Caco-2 (cell line): ENCODE data around the gene FXYD2. TPM values are rescaled to one million over a fixed set of nuclear protein-coding genes. Genes with fewer than 3 reads are reported as not detected.

Source experiments
- BruUV-seq: library from RNA; stranded (reverse); fragments of 400-500 nt; replicated peaks from 2 replicates; lab custom pipeline; 2021; lab: Mats Ljungman, UMichigan
- CTCF ChIA-PET: fragments of 300-600 bp; sonication (Branson Sonifier 250); formaldehyde crosslinking; loops from one replicate; lab custom pipeline; 2022; ENCODE audit warnings: antibody characterized with exemption; lab: Charles Lee
- POLR2A ChIA-PET: fragments of 300-600 bp; sonication (Branson Sonifier 250); formaldehyde crosslinking; loops from one replicate; lab custom pipeline; 2022; ENCODE audit warnings: antibody characterized with exemption; lab: Charles Lee
- DNase-seq, 2 experiments: peaks; one replicate each; pipeline versions ENCODE4 v3.0.0 to v3.0.0-alpha.2; 2020 to 2022
- H3K27me3 ChIP-seq: replicated peaks from 2 replicates; pipeline ENCODE4 v1.6.0; 2011; ENCODE audit warnings: low read length; ENCODE audit not compliant: control insufficient read depth, insufficient read depth
- H3K36me3 ChIP-seq: 2 replicates; pipeline ENCODE4 v1.5.1; 2011; ENCODE audit warnings: low read length; ENCODE audit not compliant: control insufficient read depth, insufficient read depth
- H3K4me1 ChIP-seq: fragments of 250-450 bp; sonication (Bioruptor Pico); 2 replicates; pipeline ENCODE4 v1.5.1; 2020; ENCODE audit warnings: mild to moderate bottlenecking
- H3K4me3 ChIP-seq: 2 replicates; pipeline ENCODE4 v1.5.1; 2011; ENCODE audit warnings: low read depth, mild to moderate bottlenecking, control low read depth, low read length
- H3K9me3 ChIP-seq: fragments of 250-450 bp; sonication (Bioruptor Pico); 2 replicates; pipeline ENCODE4 v1.5.1; 2020; ENCODE audit warnings: mild to moderate bottlenecking, moderate library complexity
- H3K27ac Mint-ChIP-seq: one replicate; pipeline ENCODE4 v1.8.0; 2022; ENCODE audit warnings: mixed read lengths; ENCODE audit not compliant: unreplicated experiment
- H3K27me3 Mint-ChIP-seq: one replicate; pipeline ENCODE4 v1.8.0; 2022; ENCODE audit warnings: mixed read lengths; ENCODE audit not compliant: insufficient read depth, unreplicated experiment
- H3K36me3 Mint-ChIP-seq: one replicate; pipeline ENCODE4 v1.8.0; 2022; ENCODE audit warnings: mild to moderate bottlenecking, mixed read lengths; ENCODE audit not compliant: insufficient read depth, unreplicated experiment
- H3K4me1 Mint-ChIP-seq: one replicate; pipeline ENCODE4 v1.8.0; 2022; ENCODE audit warnings: low read depth, mixed read lengths; ENCODE audit not compliant: unreplicated experiment
- H3K4me3 Mint-ChIP-seq: one replicate; pipeline ENCODE4 v1.8.0; 2022; ENCODE audit warnings: mild to moderate bottlenecking, moderate library complexity, mixed read lengths; ENCODE audit not compliant: unreplicated experiment
- H3K9me3 Mint-ChIP-seq: one replicate; pipeline ENCODE4 v1.8.0; 2022; ENCODE audit warnings: mixed read lengths; ENCODE audit not compliant: unreplicated experiment
- intact Hi-C: fragments of 100-400 bp; cut with micrococcal nuclease; formaldehyde crosslinking; loops from one replicate; pipeline ENCODE4 v1.10.0; 2022; ENCODE audit not compliant: unreplicated experiment
- total RNA-seq: library from RNA; stranded (reverse); gene quantifications from 2 replicates; pipeline ENCODE4 v1.2.3, GENCODE V29; 2022
- TF ChIP-seq, protein P1 (sequence below), 2 experiments: fragments of 200-600 bp in 1 of 2; IDR thresholded peaks; 1 replicate in 1 of 2; 2 replicates in 1 of 2; pipeline versions ENCODE4 v1.5.1 to v1.8.0; 2011 to 2022; ENCODE audit warnings: antibody characterized with exemption in 1 of 2, control low read depth in 1 of 2, inconsistent platforms in 1 of 2, low read depth in 1 of 2, low read length in 1 of 2, mild to moderate bottlenecking in 1 of 2, moderate library complexity in 1 of 2; ENCODE audit not compliant: insufficient read depth in 1 of 2, severe bottlenecking in 1 of 2, unreplicated experiment in 1 of 2

Gene FXYD2
- total RNA-seq, 1 experiment from 2014 or later, result 0.48 TPM

DNA sequence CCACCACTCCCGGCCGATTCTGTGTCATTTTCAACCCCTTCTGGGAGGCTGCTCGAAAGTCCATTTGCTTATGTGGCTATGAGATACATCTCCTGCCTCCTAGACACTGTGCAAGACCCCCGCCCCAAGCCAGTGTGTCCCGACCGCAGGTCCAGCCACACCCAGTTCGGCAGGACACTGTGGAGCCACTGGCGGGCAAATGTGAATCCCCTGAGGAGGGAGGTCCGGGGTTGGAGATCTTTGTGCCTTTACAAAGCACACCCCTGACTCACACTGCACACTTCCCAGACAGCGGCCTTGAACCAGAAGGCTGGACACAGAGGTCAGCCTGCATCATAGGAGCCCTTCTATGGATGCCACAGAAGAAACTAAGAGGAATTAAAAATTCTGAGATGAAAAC lies 34.5 kb upstream of the FXYD2 start:
- H3K27me3 Mint-ChIP-seq, result peaks cover 26% of the 10 kb centered on the region
- Histone ChIP-seq H3K9me3 (no peaks in the 10 kb centered on the region; the same call in 1 of the 2 replicates), H3K4me3 (no peak overlapping the region), H3K4me1 (no peaks in the 10 kb centered on the region), H3K36me3 (no peaks in the 10 kb centered on the region), H3K27me3 (peaks cover 5% of the 10 kb centered on the region; the same call in 1 of the 2 replicates)
- TF ChIP-seq, protein P1, sequence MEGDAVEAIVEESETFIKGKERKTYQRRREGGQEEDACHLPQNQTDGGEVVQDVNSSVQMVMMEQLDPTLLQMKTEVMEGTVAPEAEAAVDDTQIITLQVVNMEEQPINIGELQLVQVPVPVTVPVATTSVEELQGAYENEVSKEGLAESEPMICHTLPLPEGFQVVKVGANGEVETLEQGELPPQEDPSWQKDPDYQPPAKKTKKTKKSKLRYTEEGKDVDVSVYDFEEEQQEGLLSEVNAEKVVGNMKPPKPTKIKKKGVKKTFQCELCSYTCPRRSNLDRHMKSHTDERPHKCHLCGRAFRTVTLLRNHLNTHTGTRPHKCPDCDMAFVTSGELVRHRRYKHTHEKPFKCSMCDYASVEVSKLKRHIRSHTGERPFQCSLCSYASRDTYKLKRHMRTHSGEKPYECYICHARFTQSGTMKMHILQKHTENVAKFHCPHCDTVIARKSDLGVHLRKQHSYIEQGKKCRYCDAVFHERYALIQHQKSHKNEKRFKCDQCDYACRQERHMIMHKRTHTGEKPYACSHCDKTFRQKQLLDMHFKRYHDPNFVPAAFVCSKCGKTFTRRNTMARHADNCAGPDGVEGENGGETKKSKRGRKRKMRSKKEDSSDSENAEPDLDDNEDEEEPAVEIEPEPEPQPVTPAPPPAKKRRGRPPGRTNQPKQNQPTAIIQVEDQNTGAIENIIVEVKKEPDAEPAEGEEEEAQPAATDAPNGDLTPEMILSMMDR (IDR thresholded peaks at IDR 0.05; ENCODE audit: insufficient read depth in 1 of 2, low read depth in 1 of 2, low read length in 1 of 2, severe bottlenecking in 1 of 2, unreplicated experiment in 1 of 2), result no peak
- BruUV-seq, result no TSS peak
- H3K27ac Mint-ChIP-seq, result no peak overlapping the region
- ChIA-PET POLR2A (no interaction called here), CTCF (interaction anchor here (1.0 kb wide), 1 partner anchor 40 kb away, joined by 4 read pairs; no protein-coding TSS in a partner anchor)
- no peak overlapping the region for H3K4me3 Mint-ChIP-seq
- H3K36me3 Mint-ChIP-seq, result no peaks in the 10 kb centered on the region
- H3K4me1 Mint-ChIP-seq, result no peaks in the 10 kb centered on the region
- no peak for DNase-seq
- no peaks in the 10 kb centered on the region for H3K9me3 Mint-ChIP-seq
- intact Hi-C loops, result no loop called here

GRCh38 chr11:117857734-117858414 lies 33.3 kb upstream of the FXYD2 start:
- no TSS peak for BruUV-seq
- H3K4me1 ChIP-seq, result no peaks in the 10 kb centered on the region
- H3K27me3 ChIP-seq, result peaks cover 5% of the 10 kb centered on the region; the same call in 1 of the 2 replicates
- no peaks in the 10 kb centered on the region for H3K4me1 Mint-ChIP-seq
- H3K9me3 ChIP-seq, result peaks cover 5% of the 10 kb centered on the region; the same call in 1 of the 2 replicates
- POLR2A ChIA-PET, result no interaction called here
- no peak overlapping the region for H3K27ac Mint-ChIP-seq
- H3K4me3 Mint-ChIP-seq, result no peak overlapping the region
- no peaks in the 10 kb centered on the region for H3K36me3 Mint-ChIP-seq
- H3K36me3 ChIP-seq, result no peaks in the 10 kb centered on the region
- no peak overlapping the region for H3K4me3 ChIP-seq
- peaks cover 28% of the 10 kb centered on the region for H3K27me3 Mint-ChIP-seq
- CTCF ChIA-PET, result no interaction called here
- TF ChIP-seq, protein P1 (IDR thresholded peaks at IDR 0.05; ENCODE audit: insufficient read depth in 1 of 2, low read depth in 1 of 2, low read length in 1 of 2, severe bottlenecking in 1 of 2, unreplicated experiment in 1 of 2), result no peak
- intact Hi-C loops, result no loop called here
- no peak for DNase-seq
- H3K9me3 Mint-ChIP-seq, result peaks cover 3% of the 10 kb centered on the region

DNA sequence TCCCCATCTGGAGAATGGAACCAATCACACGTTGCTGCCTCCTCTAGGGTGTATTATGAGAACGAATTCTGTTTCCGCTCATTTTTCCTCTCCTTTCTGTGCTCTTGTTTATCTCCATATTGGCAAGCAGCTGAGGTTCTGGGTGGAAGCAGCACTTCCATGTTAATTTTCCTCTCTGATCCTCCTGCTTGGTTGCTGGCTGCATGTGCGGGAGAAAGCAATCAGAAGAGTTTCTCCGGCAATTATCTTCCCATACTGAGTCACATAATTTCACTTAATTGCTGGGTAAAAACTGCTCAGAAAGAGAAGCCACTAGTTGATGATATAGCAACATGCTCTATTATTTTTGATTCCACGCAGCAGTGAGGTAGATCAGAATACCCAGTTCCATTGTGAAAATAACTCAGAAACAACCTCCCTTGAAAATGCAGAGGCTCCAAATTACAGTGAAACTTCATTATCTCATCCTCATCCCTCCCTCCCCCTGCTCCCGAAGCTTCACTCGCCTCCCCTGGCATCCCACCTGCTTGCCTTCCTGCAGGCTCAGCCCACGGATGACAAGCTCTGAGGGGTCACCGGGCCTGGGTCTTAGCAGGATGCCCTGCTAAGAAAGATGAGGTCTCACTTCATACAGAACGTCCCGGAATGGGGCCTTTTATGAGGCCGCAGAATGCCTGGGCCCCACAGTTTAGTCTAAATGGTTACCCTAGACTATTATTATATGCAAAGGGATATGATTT lies 31.5 kb upstream of the FXYD2 start:
- Mint-ChIP-seq H3K27ac (no peak overlapping the region), H3K36me3 (no peaks in the 10 kb centered on the region), H3K27me3 (peaks cover 31% of the 10 kb centered on the region), H3K4me3 (no peak overlapping the region), H3K4me1 (no peaks in the 10 kb centered on the region), H3K9me3 (peaks cover 13% of the 10 kb centered on the region)
- no TSS peak for BruUV-seq
- DNase-seq, result peak in 1 of 2 experiments; percentile 16
- ChIA-PET CTCF (interaction anchor here (0.6 kb wide), 1 partner anchor 151 kb away, joined by 5 read pairs; no protein-coding TSS in a partner anchor), POLR2A (no interaction called here)
- H3K4me3 ChIP-seq, result no peak overlapping the region
- peaks cover 5% of the 10 kb centered on the region; the same call in 1 of the 2 replicates for H3K9me3 ChIP-seq
- intact Hi-C loops, result no loop called here
- H3K36me3 ChIP-seq, result no peaks in the 10 kb centered on the region
- TF ChIP-seq, protein P1 (IDR thresholded peaks at IDR 0.05; ENCODE audit: insufficient read depth in 1 of 2, low read depth in 1 of 2, low read length in 1 of 2, severe bottlenecking in 1 of 2, unreplicated experiment in 1 of 2), result no peak
- peaks cover 5% of the 10 kb centered on the region; the same call in 1 of the 2 replicates for H3K27me3 ChIP-seq
- no peaks in the 10 kb centered on the region for H3K4me1 ChIP-seq
